ENCODE measurements around the gene CCDC12. TPM values are rescaled to one million over a fixed set of nuclear protein-coding genes. Genes with fewer than 3 reads are reported as not detected.

The CCDC12 gene
- polyA plus RNA-seq, 1 of the 3 experiments (the other 2 are of a cell fraction) = 105 TPM

DNA sequence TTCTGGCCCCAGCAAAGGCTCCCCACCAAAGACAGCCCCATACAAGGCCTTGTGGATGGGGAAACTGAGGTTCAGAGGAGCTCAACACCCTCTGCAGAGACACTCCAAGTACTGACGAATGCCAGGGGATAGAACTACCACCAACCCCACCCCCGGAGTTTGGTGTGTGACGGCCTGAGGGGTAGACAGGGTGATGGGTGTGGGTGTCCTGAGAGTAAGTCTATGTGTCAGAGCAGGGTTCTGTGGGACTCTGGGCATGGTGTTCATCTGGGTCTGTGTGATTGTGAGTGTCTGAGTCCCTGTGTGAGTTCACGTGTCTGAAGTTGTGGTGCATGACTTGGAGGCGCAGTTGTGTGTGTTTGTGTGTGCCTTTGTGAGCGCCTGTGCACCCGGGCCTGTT lies 91.6 kb downstream of the CCDC12 start:
- 77% methylated on average over 4 of the region's 7 CpGs for WGBS (ENCODE audit: low lambda C conversion rate)
- Histone ChIP-seq H3K36me3 (replicated peaks in 1 of 2; ENCODE audit: control insufficient read depth in 1 of 2, insufficient read depth in 2 of 2, low read length in 1 of 2) (no peaks in the 10 kb centered on the region), H3K4me3 (ENCODE audit: low read depth in 2 of 2, low read length in 1 of 2) (no peak overlapping the region), H3F3A (replicated peaks; ENCODE audit: insufficient read depth) (peaks cover 7% of the 10 kb centered on the region), H3K9me2 (no peaks in the 10 kb centered on the region), H3K27me3 (ENCODE audit: insufficient read depth) (peaks cover 22% of the 10 kb centered on the region), H3K79me2 (ENCODE audit: insufficient read depth) (no peaks in the 10 kb centered on the region), H2AFZ (ENCODE audit: low read depth) (no peak overlapping the region), H3K9ac (no peak overlapping the region), H3K27ac (ENCODE audit: low read depth in 2 of 2, low read length in 1 of 2) (no peak overlapping the region), H3K4me1 (ENCODE audit: control insufficient read depth in 1 of 2, insufficient read depth in 2 of 2, low read depth in 1 of 2, low read length in 1 of 2) (peaks cover 0 to 8% of the 10 kb centered on the region in 2 experiments; a peak in 1 of 4 replicates), H3K4me2 (no peak overlapping the region), H3K9me3 (no peaks in the 10 kb centered on the region), H4K20me1 (ENCODE audit: insufficient read depth) (no peaks in the 10 kb centered on the region)
- TF ChIP-seq ELF1 (IDR thresholded peaks at IDR 0.05) (no peak), POLR2AphosphoS5 (IDR thresholded peaks at IDR 0.05; ENCODE audit: low read depth, low read length) (no peak), EZH2phosphoT487 (IDR thresholded peaks at IDR 0.05; ENCODE audit: borderline replicate concordance, low read depth) (no peak), TCF12 (IDR thresholded peaks at IDR 0.05) (no peak), GATA2 (CRISPR knock-in tag; IDR thresholded peaks at IDR 0.05) (no peak), RAD21 (IDR thresholded peaks at IDR 0.05; ENCODE audit: low read length) (no peak), FOXM1 (IDR thresholded peaks at IDR 0.05; ENCODE audit: low read depth) (no peak), NFIC (IDR thresholded peaks at IDR 0.05; ENCODE audit: borderline replicate concordance) (no peak), YY1 (IDR thresholded peaks at IDR 0.05; ENCODE audit: low read depth) (no peak), MEF2A (IDR thresholded peaks at IDR 0.05; ENCODE audit: borderline replicate concordance, low read depth) (no peak)
- TF ChIP-seq, protein P1, sequence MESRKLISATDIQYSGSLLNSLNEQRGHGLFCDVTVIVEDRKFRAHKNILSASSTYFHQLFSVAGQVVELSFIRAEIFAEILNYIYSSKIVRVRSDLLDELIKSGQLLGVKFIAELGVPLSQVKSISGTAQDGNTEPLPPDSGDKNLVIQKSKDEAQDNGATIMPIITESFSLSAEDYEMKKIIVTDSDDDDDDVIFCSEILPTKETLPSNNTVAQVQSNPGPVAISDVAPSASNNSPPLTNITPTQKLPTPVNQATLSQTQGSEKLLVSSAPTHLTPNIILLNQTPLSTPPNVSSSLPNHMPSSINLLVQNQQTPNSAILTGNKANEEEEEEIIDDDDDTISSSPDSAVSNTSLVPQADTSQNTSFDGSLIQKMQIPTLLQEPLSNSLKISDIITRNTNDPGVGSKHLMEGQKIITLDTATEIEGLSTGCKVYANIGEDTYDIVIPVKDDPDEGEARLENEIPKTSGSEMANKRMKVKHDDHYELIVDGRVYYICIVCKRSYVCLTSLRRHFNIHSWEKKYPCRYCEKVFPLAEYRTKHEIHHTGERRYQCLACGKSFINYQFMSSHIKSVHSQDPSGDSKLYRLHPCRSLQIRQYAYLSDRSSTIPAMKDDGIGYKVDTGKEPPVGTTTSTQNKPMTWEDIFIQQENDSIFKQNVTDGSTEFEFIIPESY (IDR thresholded peaks at IDR 0.05; ENCODE audit: borderline replicate concordance, low read depth) = no peak
- TF ChIP-seq, protein P2, sequence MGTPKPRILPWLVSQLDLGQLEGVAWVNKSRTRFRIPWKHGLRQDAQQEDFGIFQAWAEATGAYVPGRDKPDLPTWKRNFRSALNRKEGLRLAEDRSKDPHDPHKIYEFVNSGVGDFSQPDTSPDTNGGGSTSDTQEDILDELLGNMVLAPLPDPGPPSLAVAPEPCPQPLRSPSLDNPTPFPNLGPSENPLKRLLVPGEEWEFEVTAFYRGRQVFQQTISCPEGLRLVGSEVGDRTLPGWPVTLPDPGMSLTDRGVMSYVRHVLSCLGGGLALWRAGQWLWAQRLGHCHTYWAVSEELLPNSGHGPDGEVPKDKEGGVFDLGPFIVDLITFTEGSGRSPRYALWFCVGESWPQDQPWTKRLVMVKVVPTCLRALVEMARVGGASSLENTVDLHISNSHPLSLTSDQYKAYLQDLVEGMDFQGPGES (IDR thresholded peaks at IDR 0.05; ENCODE audit: low read depth, low read length) = no peak
- TF ChIP-seq, protein P3, sequence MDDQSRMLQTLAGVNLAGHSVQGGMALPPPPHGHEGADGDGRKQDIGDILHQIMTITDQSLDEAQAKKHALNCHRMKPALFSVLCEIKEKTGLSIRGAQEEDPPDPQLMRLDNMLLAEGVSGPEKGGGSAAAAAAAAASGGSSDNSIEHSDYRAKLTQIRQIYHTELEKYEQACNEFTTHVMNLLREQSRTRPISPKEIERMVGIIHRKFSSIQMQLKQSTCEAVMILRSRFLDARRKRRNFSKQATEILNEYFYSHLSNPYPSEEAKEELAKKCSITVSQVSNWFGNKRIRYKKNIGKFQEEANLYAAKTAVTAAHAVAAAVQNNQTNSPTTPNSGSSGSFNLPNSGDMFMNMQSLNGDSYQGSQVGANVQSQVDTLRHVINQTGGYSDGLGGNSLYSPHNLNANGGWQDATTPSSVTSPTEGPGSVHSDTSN (IDR thresholded peaks at IDR 0.05) = no peak
- TF ChIP-seq, protein P4, sequence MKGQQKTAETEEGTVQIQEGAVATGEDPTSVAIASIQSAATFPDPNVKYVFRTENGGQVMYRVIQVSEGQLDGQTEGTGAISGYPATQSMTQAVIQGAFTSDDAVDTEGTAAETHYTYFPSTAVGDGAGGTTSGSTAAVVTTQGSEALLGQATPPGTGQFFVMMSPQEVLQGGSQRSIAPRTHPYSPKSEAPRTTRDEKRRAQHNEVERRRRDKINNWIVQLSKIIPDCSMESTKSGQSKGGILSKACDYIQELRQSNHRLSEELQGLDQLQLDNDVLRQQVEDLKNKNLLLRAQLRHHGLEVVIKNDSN (IDR thresholded peaks at IDR 0.05; ENCODE audit: borderline replicate concordance, low read depth) = no peak
- TF ChIP-seq, protein P5, sequence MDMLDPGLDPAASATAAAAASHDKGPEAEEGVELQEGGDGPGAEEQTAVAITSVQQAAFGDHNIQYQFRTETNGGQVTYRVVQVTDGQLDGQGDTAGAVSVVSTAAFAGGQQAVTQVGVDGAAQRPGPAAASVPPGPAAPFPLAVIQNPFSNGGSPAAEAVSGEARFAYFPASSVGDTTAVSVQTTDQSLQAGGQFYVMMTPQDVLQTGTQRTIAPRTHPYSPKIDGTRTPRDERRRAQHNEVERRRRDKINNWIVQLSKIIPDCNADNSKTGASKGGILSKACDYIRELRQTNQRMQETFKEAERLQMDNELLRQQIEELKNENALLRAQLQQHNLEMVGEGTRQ (IDR thresholded peaks at IDR 0.05; ENCODE audit: borderline replicate concordance, low read depth, low read length) = no peak
- ChIA-PET POLR2A (no interaction called here), CTCF (interaction anchor here (0.6 to 31.0 kb wide), 6 partner anchors 10 to 180 kb away, joined by 3 to 480 read pairs (median 30); partner anchors contain the start of gene PTH1R)
- no peak for DNase-seq

Measured in SK-N-SH (cell line).